BLaER1 (cell line): ENCODE measurements around the gene S100A8.

ENCODE experiments used
- H3K27ac ChIP-seq: shearing (Covaris generic); formaldehyde crosslinking; 2 replicates; pipeline ENCODE4 v1.8.1; 2022
- H3K27me3 ChIP-seq: shearing (Covaris generic); formaldehyde crosslinking; 2 replicates; pipeline ENCODE4 v1.8.1; 2022
- H3K36me3 ChIP-seq: shearing (Covaris generic); formaldehyde crosslinking; 2 replicates; pipeline ENCODE4 v1.8.1; 2022
- H3K4me1 ChIP-seq: shearing (Covaris generic); formaldehyde crosslinking; 2 replicates; pipeline ENCODE4 v1.8.1; 2022
- H3K4me2 ChIP-seq: shearing (Covaris generic); formaldehyde crosslinking; 2 replicates; pipeline ENCODE4 v1.8.1; 2022
- H3K4me3 ChIP-seq: shearing (Covaris generic); formaldehyde crosslinking; 2 replicates; pipeline ENCODE4 v1.8.1; 2022
- H3K9ac ChIP-seq: shearing (Covaris generic); formaldehyde crosslinking; 2 replicates; pipeline ENCODE4 v1.8.1; 2022
- H3K9me3 ChIP-seq: shearing (Covaris generic); formaldehyde crosslinking; 2 replicates; pipeline ENCODE4 v1.8.1; 2022
- H4K20me1 ChIP-seq: shearing (Covaris generic); formaldehyde crosslinking; 2 replicates; pipeline ENCODE4 v1.8.1; 2022
- Cebpa-rat ChIP-seq: shearing (Covaris generic); IDR thresholded peaks from 2 replicates; pipeline ENCODE4 v1.8.1; 2022

The S100A8 gene

DNA sequence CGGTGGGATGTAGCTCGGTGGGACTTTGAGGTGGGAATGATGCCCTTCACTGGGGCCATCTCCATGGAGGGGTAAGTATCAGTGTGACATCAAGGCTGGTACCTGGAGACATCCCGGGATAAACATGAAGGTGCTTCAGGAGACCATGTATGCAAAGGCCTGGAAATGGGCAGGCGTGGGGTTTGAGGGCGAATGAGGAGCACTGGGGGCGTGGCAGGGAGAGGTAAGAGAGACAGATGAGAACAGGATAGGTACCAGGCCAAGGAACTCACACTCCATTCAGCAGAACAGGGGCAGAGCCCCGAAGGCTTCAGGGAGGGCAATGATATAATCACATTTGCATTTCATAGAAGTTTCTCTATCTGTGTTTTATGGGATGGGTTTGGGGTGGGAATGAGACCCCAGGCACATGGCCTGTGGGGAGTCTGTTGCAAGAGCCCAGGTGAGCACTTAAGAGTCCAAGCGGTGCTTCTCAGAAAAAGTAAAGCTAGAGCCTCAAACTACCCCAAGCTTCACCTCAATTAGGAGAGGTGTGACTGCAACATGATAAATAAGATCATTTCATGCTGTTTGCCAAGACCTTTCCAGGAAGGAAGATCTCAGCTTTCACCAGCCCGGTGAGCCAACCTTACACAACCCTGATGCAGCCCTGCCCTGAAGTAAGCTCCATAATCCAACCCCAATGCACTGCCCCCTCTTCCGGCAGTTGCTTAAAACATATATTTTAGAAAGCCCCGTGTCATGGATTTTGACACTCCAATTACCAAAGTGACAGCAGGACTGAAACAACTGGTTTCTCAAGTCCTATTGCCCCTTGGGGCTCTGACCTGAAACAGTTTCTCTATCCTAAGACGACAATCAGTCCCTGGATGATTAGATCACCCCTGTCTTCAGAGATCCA lies 25.9 kb downstream of the S100A8 start:
- no peak overlapping the region for H3K4me2 ChIP-seq
- no peaks in the 10 kb centered on the region for H3K27me3 ChIP-seq

DNA sequence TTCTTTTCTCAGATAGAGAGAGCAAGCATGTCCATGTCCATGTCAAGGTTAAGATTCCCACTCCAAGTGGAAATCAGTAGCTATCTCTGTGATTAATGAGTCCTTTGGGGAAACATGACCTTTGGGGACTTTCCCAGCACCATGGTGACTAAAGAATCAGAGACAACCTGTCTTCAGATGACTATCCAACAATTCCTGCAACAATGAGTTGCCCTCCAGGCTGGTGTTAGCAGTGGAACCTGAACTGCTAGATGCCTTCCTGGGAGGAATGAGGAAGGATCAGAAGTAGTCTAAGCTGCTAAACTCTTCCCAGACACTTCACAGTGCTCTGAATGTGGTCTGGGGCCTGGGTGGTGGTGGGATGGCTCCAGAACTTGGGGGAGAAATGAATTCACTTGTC lies 26.7 kb downstream of the S100A8 start:
- Histone ChIP-seq H3K9ac (no peak overlapping the region), H3K27ac (no peak overlapping the region), H3K9me3 (no peaks in the 10 kb centered on the region), H3K27me3 (no peaks in the 10 kb centered on the region), H3K4me2 (no peak overlapping the region), H4K20me1 (no peaks in the 10 kb centered on the region), H3K4me3 (no peak overlapping the region), H3K36me3 (no peaks in the 10 kb centered on the region), H3K4me1 (0 out of 2 replicates have a peak, but pooled peaks cover 4% of the 10 kb centered on the region)
- no peak for TF ChIP-seq Cebpa-rat

More for the DNA sequence above, 25.9 kb downstream of the S100A8 start:
- Histone ChIP-seq H4K20me1 (no peaks in the 10 kb centered on the region), H3K36me3 (no peaks in the 10 kb centered on the region), H3K9ac (no peak overlapping the region), H3K27ac (no peak overlapping the region), H3K9me3 (no peaks in the 10 kb centered on the region), H3K4me1 (0 out of 2 replicates have a peak, but pooled peaks cover 3% of the 10 kb centered on the region), H3K4me3 (no peak overlapping the region)
- TF ChIP-seq Cebpa-rat, result no peak

DNA sequence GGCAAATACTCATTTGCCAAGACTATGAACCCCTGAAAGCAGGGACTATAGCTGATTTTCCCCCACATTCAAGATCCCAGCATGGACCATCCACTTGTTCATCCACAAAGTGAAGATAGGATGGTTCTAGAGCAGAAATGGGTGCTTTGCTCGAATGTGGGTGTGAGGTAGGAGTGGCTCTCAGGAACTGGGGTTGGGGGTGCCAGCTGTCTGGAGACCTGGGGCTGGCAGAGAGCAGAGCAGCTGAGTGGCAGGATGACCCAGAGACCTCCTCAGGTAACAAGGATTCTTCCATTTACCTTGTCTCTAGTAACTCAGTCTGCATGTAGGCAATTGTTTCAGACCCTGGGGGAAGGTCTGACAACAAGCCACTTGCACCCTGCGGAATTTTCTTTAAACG lies 27.2 kb downstream of the S100A8 start:
- Histone ChIP-seq H3K27me3 (no peaks in the 10 kb centered on the region), H3K36me3 (no peaks in the 10 kb centered on the region), H4K20me1 (no peaks in the 10 kb centered on the region), H3K9me3 (no peaks in the 10 kb centered on the region), H3K27ac (no peak overlapping the region), H3K9ac (no peak overlapping the region), H3K4me1 (0 out of 2 replicates have a peak, but pooled peaks cover 4% of the 10 kb centered on the region), H3K4me2 (no peak overlapping the region), H3K4me3 (no peak overlapping the region)
- TF ChIP-seq Cebpa-rat, result no peak

DNA sequence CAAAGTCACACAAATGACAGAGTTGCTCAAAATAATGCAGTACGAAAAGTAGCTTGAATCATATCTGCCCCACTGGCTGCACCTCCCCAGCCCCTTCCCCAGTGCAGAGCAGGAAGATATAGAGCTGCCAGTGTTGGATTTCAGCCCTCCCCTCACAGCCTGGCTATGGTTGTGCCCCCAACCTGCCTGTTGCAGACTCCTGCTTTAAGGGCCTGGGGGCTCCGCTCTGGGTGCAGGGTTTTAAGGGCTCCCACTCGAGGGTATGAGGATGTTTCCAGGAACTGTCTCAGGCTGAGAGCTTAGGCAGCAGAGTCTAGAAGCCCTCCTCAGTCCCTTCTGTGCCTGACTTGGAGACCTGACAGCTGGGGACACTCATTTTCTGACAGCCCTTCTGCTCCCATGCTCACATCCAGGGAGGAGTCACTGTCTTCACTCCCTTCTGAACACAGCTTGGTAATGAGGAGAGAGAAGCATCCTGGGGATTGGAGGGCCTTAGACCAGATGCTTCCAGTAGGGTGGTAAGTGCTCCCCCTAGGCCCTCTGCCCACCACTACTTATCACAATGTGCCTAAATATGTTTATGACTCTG lies 28.6 kb downstream of the S100A8 start:
- no peak overlapping the region for H3K9ac ChIP-seq
- H3K27ac ChIP-seq, result no peak overlapping the region
- H3K36me3 ChIP-seq, result no peaks in the 10 kb centered on the region

DNA sequence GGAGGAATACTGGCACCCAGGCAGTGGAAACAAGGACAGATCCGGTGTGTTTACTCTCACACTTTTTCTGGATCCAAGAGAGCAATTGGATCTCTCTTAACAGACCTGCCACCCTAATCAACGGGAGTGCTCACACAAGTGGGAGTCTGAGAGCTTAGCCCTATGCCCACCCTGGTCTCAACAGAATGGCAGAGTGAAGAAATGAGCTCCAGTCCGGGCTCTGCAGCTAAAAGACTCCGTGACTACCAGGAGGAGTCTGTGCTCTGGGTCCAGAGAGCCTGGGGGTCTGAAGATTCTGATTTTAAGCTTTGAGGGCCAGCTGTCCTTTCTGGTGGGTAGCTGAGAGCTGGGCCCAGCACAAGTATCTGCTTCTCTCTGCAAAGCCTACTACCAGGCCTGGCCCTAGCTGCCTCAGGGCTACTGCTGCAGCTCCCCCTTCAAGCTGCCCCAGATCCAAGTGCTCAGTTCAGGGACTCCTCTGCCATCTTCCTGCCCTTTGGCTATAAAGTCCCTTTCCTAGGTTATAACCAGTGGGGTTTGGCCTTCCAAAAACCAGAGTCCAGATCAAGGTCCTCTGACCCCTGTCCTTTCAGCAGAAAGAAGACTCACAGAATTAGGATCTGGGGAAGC lies 29.3 kb downstream of the S100A8 start:
- Histone ChIP-seq H3K27me3 (no peaks in the 10 kb centered on the region), H3K4me3 (no peak overlapping the region), H4K20me1 (no peaks in the 10 kb centered on the region), H3K36me3 (no peaks in the 10 kb centered on the region), H3K27ac (no peak overlapping the region), H3K9me3 (no peaks in the 10 kb centered on the region), H3K9ac (no peak overlapping the region), H3K4me1 (peaks cover 18% of the 10 kb centered on the region), H3K4me2 (no peak overlapping the region)
- TF ChIP-seq Cebpa-rat, result no peak

More for the DNA sequence above, 28.6 kb downstream of the S100A8 start:
- no peak overlapping the region for H3K4me3 ChIP-seq
- no peak for TF ChIP-seq Cebpa-rat
- H3K27me3 ChIP-seq, result no peaks in the 10 kb centered on the region
- H3K9me3 ChIP-seq, result no peaks in the 10 kb centered on the region
- no peak overlapping the region for H3K4me2 ChIP-seq
- peaks cover 12% of the 10 kb centered on the region for H3K4me1 ChIP-seq
- H4K20me1 ChIP-seq, result no peaks in the 10 kb centered on the region

DNA sequence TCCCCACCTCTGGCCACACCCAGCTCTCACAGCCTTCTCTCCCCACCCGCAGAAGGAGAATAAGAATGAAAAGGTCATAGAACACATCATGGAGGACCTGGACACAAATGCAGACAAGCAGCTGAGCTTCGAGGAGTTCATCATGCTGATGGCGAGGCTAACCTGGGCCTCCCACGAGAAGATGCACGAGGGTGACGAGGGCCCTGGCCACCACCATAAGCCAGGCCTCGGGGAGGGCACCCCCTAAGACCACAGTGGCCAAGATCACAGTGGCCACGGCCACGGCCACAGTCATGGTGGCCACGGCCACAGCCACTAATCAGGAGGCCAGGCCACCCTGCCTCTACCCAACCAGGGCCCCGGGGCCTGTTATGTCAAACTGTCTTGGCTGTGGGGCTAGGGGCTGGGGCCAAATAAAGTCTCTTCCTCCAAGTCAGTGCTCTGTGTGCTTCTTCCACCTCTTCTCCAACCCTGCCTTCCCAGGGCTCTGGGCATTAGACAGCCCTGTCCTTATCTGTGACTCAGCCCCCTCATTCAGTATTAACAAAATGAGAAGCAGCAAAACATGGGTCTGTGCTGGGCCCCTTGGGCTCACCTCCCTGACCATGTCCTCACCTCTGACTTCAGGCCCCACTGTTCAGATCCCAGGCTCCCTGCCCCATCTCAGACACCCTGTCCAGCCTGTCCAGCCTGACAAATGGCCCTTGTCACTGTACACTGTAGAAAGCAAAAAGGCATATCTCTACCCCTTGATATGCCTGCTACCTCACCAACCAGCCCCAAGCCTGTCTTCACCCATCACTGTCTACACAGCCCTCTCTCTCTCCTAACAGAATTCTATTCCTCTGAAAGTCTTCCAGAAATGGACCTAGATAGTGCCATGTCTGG lies 30.0 kb downstream of the S100A8 start:
- Histone ChIP-seq H3K27me3 (no peaks in the 10 kb centered on the region), H3K9me3 (no peaks in the 10 kb centered on the region), H3K4me3 (no peak overlapping the region), H3K36me3 (no peaks in the 10 kb centered on the region), H4K20me1 (no peaks in the 10 kb centered on the region), H3K9ac (no peak overlapping the region), H3K4me1 (peaks cover 18% of the 10 kb centered on the region), H3K4me2 (no peak overlapping the region), H3K27ac (no peak overlapping the region)
- TF ChIP-seq Cebpa-rat, result no peak

DNA sequence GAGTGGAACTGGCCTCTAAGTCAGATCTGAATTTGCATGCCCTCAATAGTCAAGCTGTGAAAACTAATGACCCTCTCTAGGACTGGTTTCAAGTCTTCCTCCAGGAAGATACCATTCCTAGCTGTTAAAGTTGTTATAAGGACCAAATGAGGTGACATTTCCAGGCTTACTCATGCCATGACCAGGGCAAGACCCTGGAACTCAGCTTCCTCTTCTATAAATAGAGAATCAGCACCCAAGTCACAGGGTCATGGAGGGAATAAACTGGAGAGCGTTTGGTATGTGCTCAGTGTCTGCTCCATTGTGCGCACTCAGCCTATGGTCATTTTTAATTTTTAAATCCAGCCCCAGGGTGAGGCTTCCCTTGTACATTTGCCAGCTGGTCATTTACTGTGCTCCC lies 30.7 kb downstream of the S100A8 start:
- no peaks in the 10 kb centered on the region for H3K9me3 ChIP-seq
- no peak overlapping the region for H3K27ac ChIP-seq
- H3K36me3 ChIP-seq, result no peaks in the 10 kb centered on the region
- no peak overlapping the region for H3K4me2 ChIP-seq
- no peaks in the 10 kb centered on the region for H3K27me3 ChIP-seq
- no peak overlapping the region for H3K4me3 ChIP-seq
- no peaks in the 10 kb centered on the region for H4K20me1 ChIP-seq
- no peak for TF ChIP-seq Cebpa-rat
- H3K4me1 ChIP-seq, result peaks cover 18% of the 10 kb centered on the region
- no peak overlapping the region for H3K9ac ChIP-seq

DNA sequence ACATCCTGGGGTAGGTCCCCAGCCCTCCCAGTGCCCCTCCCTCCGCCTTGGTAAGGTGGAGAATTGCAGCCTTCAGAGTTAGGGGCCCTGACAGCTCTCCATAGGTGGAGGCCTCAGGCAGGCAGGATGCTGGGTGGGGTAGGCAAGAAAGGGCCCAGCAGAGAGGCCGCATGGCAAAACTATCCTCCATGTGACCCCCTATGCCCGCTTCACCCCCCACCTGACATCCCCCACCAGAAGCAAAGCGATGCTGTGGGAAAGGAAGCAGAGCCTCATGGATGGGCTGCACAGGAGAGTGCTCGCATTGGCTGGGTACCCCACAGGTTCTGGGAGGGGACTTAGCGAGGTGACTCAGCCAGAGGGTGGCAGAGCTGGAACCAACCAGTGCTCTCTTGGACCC lies 31.6 kb downstream of the S100A8 start:
- H3K4me3 ChIP-seq, result no peak overlapping the region
- peaks cover 18% of the 10 kb centered on the region for H3K4me1 ChIP-seq
- no peaks in the 10 kb centered on the region for H3K36me3 ChIP-seq

DNA sequence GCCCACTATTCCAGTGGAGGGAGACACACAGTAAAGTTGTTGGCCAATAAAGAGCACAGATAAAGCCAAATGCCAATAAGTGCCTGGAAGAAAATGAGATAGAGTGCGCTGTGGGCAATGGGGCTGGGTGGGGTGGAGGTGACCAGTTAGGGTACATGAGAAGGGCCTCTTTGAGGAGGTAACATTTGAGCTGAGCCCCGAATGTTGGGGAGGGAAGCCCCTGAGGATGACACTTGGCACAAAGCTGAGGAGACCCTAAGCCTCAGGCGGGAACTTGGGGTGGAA lies 32.2 kb downstream of the S100A8 start:
- H3K27me3 ChIP-seq, result no peaks in the 10 kb centered on the region
- no peak overlapping the region for H3K9ac ChIP-seq
- H3K36me3 ChIP-seq, result no peaks in the 10 kb centered on the region
- H3K27ac ChIP-seq, result no peak overlapping the region
- no peaks in the 10 kb centered on the region for H3K9me3 ChIP-seq
- H3K4me2 ChIP-seq, result no peak overlapping the region
- no peak overlapping the region for H3K4me3 ChIP-seq
- TF ChIP-seq Cebpa-rat, result no peak
- no peaks in the 10 kb centered on the region for H4K20me1 ChIP-seq
- H3K4me1 ChIP-seq, result peaks cover 18% of the 10 kb centered on the region

More for the DNA sequence above, 31.6 kb downstream of the S100A8 start:
- H3K9ac ChIP-seq, result no peak overlapping the region
- TF ChIP-seq Cebpa-rat, result no peak
- H4K20me1 ChIP-seq, result no peaks in the 10 kb centered on the region
- no peaks in the 10 kb centered on the region for H3K27me3 ChIP-seq
- no peaks in the 10 kb centered on the region for H3K9me3 ChIP-seq
- no peak overlapping the region for H3K4me2 ChIP-seq
- H3K27ac ChIP-seq, result no peak overlapping the region
